IMR-90 (cell line): ENCODE results near the gene ZNF773. TPM values are rescaled to one million over a fixed set of nuclear protein-coding genes. Genes with fewer than 3 reads are reported as not detected.

Experiments
- ATAC-seq: fragments of 200-7000 bp; cut with Tn5 transposase; 2 replicates; pipeline ENCODE4 v1.9.1; 2020; ENCODE audit warnings: low read depth, mild to moderate bottlenecking, moderate library complexity
- BruUV-seq: library from RNA; stranded (reverse); fragments of 400-500 nt; replicated peaks from 2 replicates; lab custom pipeline; 2021; lab: Mats Ljungman, UMichigan
- CTCF ChIA-PET: fragments of 300-600 bp; formaldehyde crosslinking; extraction: SDS; loops from one replicate; lab custom pipeline; 2021; ENCODE audit warnings: antibody characterized with exemption; lab: Yijun Ruan, JAX
- POLR2A ChIA-PET: fragments of 300-600 bp; sonication (Branson Sonifier 250); formaldehyde crosslinking; loops from one replicate; lab custom pipeline; 2022; ENCODE audit warnings: antibody characterized with exemption; ENCODE audit not compliant: unreplicated experiment; lab: Charles Lee
- DNase-seq: peaks from one replicate; pipeline ENCODE4 v3.0.0; 2013
- H2AFZ ChIP-seq: replicated peaks from 2 replicates; pipeline ENCODE3; 2013; ENCODE audit warnings: low read length, mild to moderate bottlenecking; ENCODE audit not compliant: poor library complexity
- H2AK5ac ChIP-seq: 2 replicates; pipeline ENCODE4 v1.6.1; 2013; ENCODE audit warnings: low read depth, low read length, inconsistent platforms
- H2AK9ac ChIP-seq: replicated peaks from 2 replicates; pipeline ENCODE3; 2013; ENCODE audit warnings: mild to moderate bottlenecking, low read depth, low read length, moderate library complexity; ENCODE audit not compliant: poor library complexity
- H2BK120ac ChIP-seq: 2 replicates; pipeline ENCODE4 v1.6.1; 2013; ENCODE audit warnings: low read depth, low read length, inconsistent platforms
- H2BK15ac ChIP-seq: 3 replicates; pipeline ENCODE4 v1.6.1; 2013; ENCODE audit warnings: low read depth, low read length, inconsistent platforms
- H2BK20ac ChIP-seq: 2 replicates; pipeline ENCODE4 v1.6.1; 2013; ENCODE audit warnings: low read depth, mild to moderate bottlenecking, inconsistent platforms, low read length, moderate library complexity
- H2BK5ac ChIP-seq: 2 replicates; pipeline ENCODE4 v1.6.1; 2013; ENCODE audit warnings: mild to moderate bottlenecking, low read depth, low read length, inconsistent platforms; ENCODE audit not compliant: poor library complexity, severe bottlenecking
- H3K14ac ChIP-seq: replicated peaks from 2 replicates; pipeline ENCODE4 v1.6.1; 2013; ENCODE audit warnings: low read depth, low read length, inconsistent platforms
- H3K18ac ChIP-seq: 2 replicates; pipeline ENCODE4 v1.6.1; 2013; ENCODE audit warnings: low read depth, low read length, control low read depth
- H3K23ac ChIP-seq: 2 replicates; pipeline ENCODE4 v1.6.1; 2013; ENCODE audit warnings: low read depth, low read length, inconsistent platforms
- H3K27ac ChIP-seq: 2 replicates; pipeline ENCODE4 v1.5.1; 2013; ENCODE audit warnings: mild to moderate bottlenecking, control low read depth, low read length; ENCODE audit not compliant: insufficient read depth
- H3K27me3 ChIP-seq: 2 replicates; pipeline ENCODE4 v1.6.1; 2013; ENCODE audit warnings: low read length; ENCODE audit not compliant: control insufficient read depth, insufficient read depth
- H3K36me3 ChIP-seq: 2 replicates; pipeline ENCODE4 v1.6.1; 2013; ENCODE audit warnings: low read length, mixed read lengths; ENCODE audit not compliant: control insufficient read depth, insufficient read depth
- H3K4ac ChIP-seq: 2 replicates; pipeline ENCODE4 v1.6.1; 2013; ENCODE audit warnings: low read depth, low read length, inconsistent platforms
- H3K4me1 ChIP-seq: 2 replicates; pipeline ENCODE4 v1.6.1; 2013; ENCODE audit warnings: low read length, mixed read lengths; ENCODE audit not compliant: control insufficient read depth, insufficient read depth
- H3K4me2 ChIP-seq: 2 replicates; pipeline ENCODE4 v1.6.1; 2013; ENCODE audit warnings: low read depth, mild to moderate bottlenecking, control low read depth, low read length, moderate library complexity
- H3K4me3 ChIP-seq: 2 replicates; pipeline ENCODE4 v1.5.1; 2013; ENCODE audit warnings: low read depth, mild to moderate bottlenecking, control low read depth, low read length, moderate library complexity; ENCODE audit not compliant: insufficient read depth
- H3K56ac ChIP-seq: 2 replicates; pipeline ENCODE4 v1.6.1; 2013; ENCODE audit warnings: low read length, inconsistent platforms; ENCODE audit not compliant: insufficient read depth; ENCODE audit errors: extremely low read depth
- H3K79me1 ChIP-seq, 2 experiments: 2 replicates each; pipeline ENCODE4 v1.6.1; 2013; ENCODE audit warnings: low read length in 2 of 2, inconsistent platforms in 1 of 2, low read depth in 1 of 2
- H3K9ac ChIP-seq: 2 replicates; pipeline ENCODE4 v1.6.1; 2013; ENCODE audit warnings: low read depth, low read length, control low read depth
- H3K9me1 ChIP-seq: 2 replicates; pipeline ENCODE4 v1.6.1; 2013; ENCODE audit warnings: low read length, inconsistent platforms; ENCODE audit not compliant: insufficient read depth
- H3K9me3 ChIP-seq: 2 replicates; pipeline ENCODE4 v1.6.1; 2013; ENCODE audit warnings: low read length; ENCODE audit not compliant: control insufficient read depth, insufficient read depth
- H4K20me1 ChIP-seq: 2 replicates; pipeline ENCODE4 v1.6.1; 2013; ENCODE audit warnings: low read length, inconsistent platforms; ENCODE audit not compliant: insufficient read depth
- H4K5ac ChIP-seq: 2 replicates; pipeline ENCODE4 v1.6.1; 2013; ENCODE audit warnings: mild to moderate bottlenecking, low read depth, low read length, control low read depth
- H4K8ac ChIP-seq, 2 experiments: 2 replicates each; pipeline ENCODE4 v1.6.1; 2013; ENCODE audit warnings: low read depth in 2 of 2, low read length in 2 of 2, control low read depth in 1 of 2, inconsistent platforms in 1 of 2
- H4K91ac ChIP-seq: 2 replicates; pipeline ENCODE4 v1.6.1; 2013; ENCODE audit warnings: low read depth, low read length, inconsistent platforms; ENCODE audit not compliant: insufficient read depth
- BHLHE40 ChIP-seq: fragments of 150-350 bp; IDR thresholded peaks from 2 replicates; pipeline ENCODE4 v1.6.1; 2016; ENCODE audit warnings: mild to moderate bottlenecking, low read depth, low read length
- CEBPB ChIP-seq: IDR thresholded peaks from 2 replicates; pipeline ENCODE4 v1.6.1; 2012; ENCODE audit warnings: low read depth, low read length, improper control_type of control experiment
- CHD1 ChIP-seq: IDR thresholded peaks from 2 replicates; pipeline ENCODE4 v1.6.1; 2012; ENCODE audit warnings: low read depth, low read length, improper control_type of control experiment
- FOS ChIP-seq: fragments of 150-350 bp; IDR thresholded peaks from 2 replicates; pipeline ENCODE4 v1.6.1; 2016; ENCODE audit warnings: low read depth, low read length
- MAFK ChIP-seq: IDR thresholded peaks from 2 replicates; pipeline ENCODE4 v1.6.1; 2012; ENCODE audit warnings: low read depth, low read length, improper control_type of control experiment
- MAZ ChIP-seq: IDR thresholded peaks from 2 replicates; pipeline ENCODE4 v1.6.1; 2012; ENCODE audit warnings: low read depth, mild to moderate bottlenecking, low read length, improper control_type of control experiment, moderate library complexity, borderline replicate concordance
- MXI1 ChIP-seq: IDR thresholded peaks from 2 replicates; pipeline ENCODE4 v1.6.1; 2012; ENCODE audit warnings: low read depth, mild to moderate bottlenecking, low read length, moderate library complexity, borderline replicate concordance
- NFE2L2 ChIP-seq: fragments of 150-350 bp; IDR thresholded peaks from 2 replicates; pipeline ENCODE4 v1.6.1; 2016; ENCODE audit warnings: low read depth, mild to moderate bottlenecking, low read length
- POLR2A ChIP-seq: IDR thresholded peaks from 2 replicates; pipeline ENCODE4 v1.6.1; 2012; ENCODE audit warnings: mild to moderate bottlenecking, low read depth, low read length
- RAD21 ChIP-seq: IDR thresholded peaks from 2 replicates; pipeline ENCODE4 v1.6.1; 2012; ENCODE audit warnings: low read length, improper control_type of control experiment
- RCOR1 ChIP-seq: IDR thresholded peaks from 2 replicates; pipeline ENCODE4 v1.6.1; 2012; ENCODE audit warnings: mild to moderate bottlenecking, low read length, improper control_type of control experiment; ENCODE audit not compliant: insufficient replicate concordance
- RFX5 ChIP-seq: IDR thresholded peaks from 2 replicates; pipeline ENCODE4 v1.8.0; 2012; ENCODE audit warnings: low read depth, mild to moderate bottlenecking, low read length, moderate library complexity
- SMC3 ChIP-seq: fragments of 150-350 bp; IDR thresholded peaks from 2 replicates; pipeline ENCODE4 v1.6.1; 2016; ENCODE audit warnings: low read depth, mild to moderate bottlenecking, antibody characterized with exemption, low read length, moderate library complexity
- USF2 ChIP-seq: fragments of 150-350 bp; IDR thresholded peaks from 2 replicates; pipeline ENCODE4 v1.6.1; 2017; ENCODE audit warnings: mild to moderate bottlenecking, antibody characterized with exemption, low read length, low read depth
- WGBS, 2 experiments: methylation state at CpG; one replicate each; pipeline versions ENCODE4 v1.1.5 to v1.1.7; 2013; ENCODE audit warnings: missing lambda C conversion rate in 2 of 2; ENCODE audit not compliant: insufficient read length in 1 of 2; ENCODE audit errors: extremely low coverage in 2 of 2; 5-methylcytosine and 5-hydroxymethylcytosine counted together
- dilution Hi-C: fragments of 300-500 bp; cut with HindIII; formaldehyde crosslinking; loops from one replicate; pipeline ENCODE4 v1.14.3; 2018; ENCODE audit warnings: low sequenced_read_pairs; ENCODE audit not compliant: unreplicated experiment
- in situ Hi-C: fragments of 300-500 bp; cut with MboI; formaldehyde crosslinking; loops from 3 replicates; pipeline ENCODE4 v1.14.3; 2019; ENCODE audit warnings: low sequenced_read_pairs, inconsistent platforms, mixed read lengths
- intact Hi-C: fragments of 100-400 bp; cut with micrococcal nuclease; formaldehyde crosslinking; loops from 2 replicates; pipeline ENCODE4 v1.10.0; 2022
- polyA plus RNA-seq, 3 experiments: library from polyadenylated mRNA; depleted of rRNA; stranded (reverse); fragments of >200 nt; gene quantifications; 2 replicates each; pipeline ENCODE4 v1.2.3, GENCODE V29; 2012; ENCODE audit warnings: low replicate concordance in 1 of 3
- total RNA-seq: library from RNA; depleted of rRNA; stranded (reverse); fragments of >200 nt; gene quantifications from 2 replicates; pipeline ENCODE4 v1.2.3, GENCODE V29; 2012
- TF ChIP-seq, protein P1 (sequence below): conservative IDR thresholded peaks from 2 replicates; pipeline ENCODE4 v1.5.1; 2012; ENCODE audit warnings: mild to moderate bottlenecking, low read depth, low read length, improper control_type of control experiment
- TF ChIP-seq, protein P2 (sequence below): fragments of 150-350 bp; IDR thresholded peaks from 2 replicates; pipeline ENCODE4 v1.6.1; 2016; ENCODE audit warnings: low read depth, mild to moderate bottlenecking, low read length, moderate library complexity, borderline replicate concordance

The ZNF773 gene
- total and polyA plus RNA-seq, 2 of the 4 experiments (the other 2 are of a cell fraction), result 5.5 to 13.3 TPM

DNA sequence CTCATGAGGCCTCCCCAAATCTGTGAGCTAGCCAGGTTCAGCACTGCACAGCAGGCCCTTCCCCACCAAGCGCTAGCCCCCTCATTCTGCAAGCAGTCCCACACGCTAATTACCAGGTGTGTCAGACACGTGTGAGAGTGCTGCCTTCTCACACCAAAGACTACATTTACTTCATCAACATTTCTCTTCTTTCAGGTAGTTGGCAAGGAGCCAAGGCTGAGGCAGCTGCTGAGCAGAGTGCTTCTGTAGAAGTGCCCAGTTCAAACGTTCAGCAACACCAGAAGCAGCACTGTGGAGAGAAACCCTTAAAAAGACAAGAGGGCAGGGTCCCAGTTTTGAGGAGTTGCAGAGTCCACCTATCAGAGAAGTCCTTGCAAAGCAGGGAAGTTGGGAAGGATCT is 6.4 kb downstream of the ZNF773 start:
- no peak overlapping the region for H2BK120ac ChIP-seq
- H3K4me1 ChIP-seq, result no peaks in the 10 kb centered on the region
- H4K8ac ChIP-seq, result no peak overlapping the region
- H3K27me3 ChIP-seq, result no peaks in the 10 kb centered on the region
- peaks cover 5% of the 10 kb centered on the region; the same call in 1 of the 2 replicates for H4K20me1 ChIP-seq
- H3K18ac ChIP-seq, result no peak overlapping the region
- H3K9me1 ChIP-seq, result no peaks in the 10 kb centered on the region
- in situ Hi-C loops (no loop called here), dilution Hi-C loops (no loop called here), intact Hi-C loops (no loop called here)
- BruUV-seq, result no TSS peak
- DNase-seq (no peak), ATAC-seq (no peak)
- ChIA-PET POLR2A (no interaction called here), CTCF (no interaction called here)
- H3K23ac ChIP-seq, result no peak overlapping the region
- 75% methylated on average over 2 of the region's 4 CpGs; no CpG with 5 or more reads in 1 of the 2 experiments for WGBS, 2 experiments
- peaks cover 26 to 31% of the 10 kb centered on the region in 2 experiments for H3K79me1 ChIP-seq
- no peak overlapping the region for H3K14ac ChIP-seq
- H4K91ac ChIP-seq, result no peak overlapping the region
- no peak overlapping the region for H3K56ac ChIP-seq
- TF ChIP-seq BHLHE40 (no peak), USF2 (no peak), SMC3 (no peak), RCOR1 (no peak), FOS (no peak), MXI1 (no peak), RAD21 (no peak), POLR2A (no peak), CEBPB (no peak), RFX5 (no peak), CHD1 (no peak), MAFK (no peak), NFE2L2 (no peak), MAZ (no peak)
- TF ChIP-seq, protein P1, sequence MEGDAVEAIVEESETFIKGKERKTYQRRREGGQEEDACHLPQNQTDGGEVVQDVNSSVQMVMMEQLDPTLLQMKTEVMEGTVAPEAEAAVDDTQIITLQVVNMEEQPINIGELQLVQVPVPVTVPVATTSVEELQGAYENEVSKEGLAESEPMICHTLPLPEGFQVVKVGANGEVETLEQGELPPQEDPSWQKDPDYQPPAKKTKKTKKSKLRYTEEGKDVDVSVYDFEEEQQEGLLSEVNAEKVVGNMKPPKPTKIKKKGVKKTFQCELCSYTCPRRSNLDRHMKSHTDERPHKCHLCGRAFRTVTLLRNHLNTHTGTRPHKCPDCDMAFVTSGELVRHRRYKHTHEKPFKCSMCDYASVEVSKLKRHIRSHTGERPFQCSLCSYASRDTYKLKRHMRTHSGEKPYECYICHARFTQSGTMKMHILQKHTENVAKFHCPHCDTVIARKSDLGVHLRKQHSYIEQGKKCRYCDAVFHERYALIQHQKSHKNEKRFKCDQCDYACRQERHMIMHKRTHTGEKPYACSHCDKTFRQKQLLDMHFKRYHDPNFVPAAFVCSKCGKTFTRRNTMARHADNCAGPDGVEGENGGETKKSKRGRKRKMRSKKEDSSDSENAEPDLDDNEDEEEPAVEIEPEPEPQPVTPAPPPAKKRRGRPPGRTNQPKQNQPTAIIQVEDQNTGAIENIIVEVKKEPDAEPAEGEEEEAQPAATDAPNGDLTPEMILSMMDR, result no peak
- TF ChIP-seq, protein P2, sequence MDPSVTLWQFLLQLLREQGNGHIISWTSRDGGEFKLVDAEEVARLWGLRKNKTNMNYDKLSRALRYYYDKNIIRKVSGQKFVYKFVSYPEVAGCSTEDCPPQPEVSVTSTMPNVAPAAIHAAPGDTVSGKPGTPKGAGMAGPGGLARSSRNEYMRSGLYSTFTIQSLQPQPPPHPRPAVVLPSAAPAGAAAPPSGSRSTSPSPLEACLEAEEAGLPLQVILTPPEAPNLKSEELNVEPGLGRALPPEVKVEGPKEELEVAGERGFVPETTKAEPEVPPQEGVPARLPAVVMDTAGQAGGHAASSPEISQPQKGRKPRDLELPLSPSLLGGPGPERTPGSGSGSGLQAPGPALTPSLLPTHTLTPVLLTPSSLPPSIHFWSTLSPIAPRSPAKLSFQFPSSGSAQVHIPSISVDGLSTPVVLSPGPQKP, result no peak
- H2AFZ ChIP-seq, result no peak overlapping the region
- no peak overlapping the region for H2BK15ac ChIP-seq
- H2AK5ac ChIP-seq, result no peak overlapping the region
- no peak overlapping the region for H3K4ac ChIP-seq
- H3K9me3 ChIP-seq, result peaks cover 30% of the 10 kb centered on the region
- H3K36me3 ChIP-seq, result peaks cover 52% of the 10 kb centered on the region
- no peak overlapping the region for H3K4me3 ChIP-seq
- no peak overlapping the region for H2BK5ac ChIP-seq
- no peak overlapping the region for H3K4me2 ChIP-seq
- no peak overlapping the region for H2AK9ac ChIP-seq
- H3K9ac ChIP-seq, result no peak overlapping the region
- no peak overlapping the region for H4K5ac ChIP-seq
- no peak overlapping the region for H3K27ac ChIP-seq
- H2BK20ac ChIP-seq, result no peak overlapping the region
